WI38 (cell line): ENCODE data around the gene DAPK1.

Experiments used
- H3K4me3 ChIP-seq: 2 replicates; pipeline ENCODE4 v1.5.1; 2011; ENCODE audit warnings: low read depth, mild to moderate bottlenecking, control low read depth, low read length
- CTCF ChIP-seq: IDR thresholded peaks from 2 replicates; pipeline ENCODE4 v1.5.1; 2012; ENCODE audit warnings: low read depth, mild to moderate bottlenecking, control low read depth, low read length

DAPK1 gene

DNA sequence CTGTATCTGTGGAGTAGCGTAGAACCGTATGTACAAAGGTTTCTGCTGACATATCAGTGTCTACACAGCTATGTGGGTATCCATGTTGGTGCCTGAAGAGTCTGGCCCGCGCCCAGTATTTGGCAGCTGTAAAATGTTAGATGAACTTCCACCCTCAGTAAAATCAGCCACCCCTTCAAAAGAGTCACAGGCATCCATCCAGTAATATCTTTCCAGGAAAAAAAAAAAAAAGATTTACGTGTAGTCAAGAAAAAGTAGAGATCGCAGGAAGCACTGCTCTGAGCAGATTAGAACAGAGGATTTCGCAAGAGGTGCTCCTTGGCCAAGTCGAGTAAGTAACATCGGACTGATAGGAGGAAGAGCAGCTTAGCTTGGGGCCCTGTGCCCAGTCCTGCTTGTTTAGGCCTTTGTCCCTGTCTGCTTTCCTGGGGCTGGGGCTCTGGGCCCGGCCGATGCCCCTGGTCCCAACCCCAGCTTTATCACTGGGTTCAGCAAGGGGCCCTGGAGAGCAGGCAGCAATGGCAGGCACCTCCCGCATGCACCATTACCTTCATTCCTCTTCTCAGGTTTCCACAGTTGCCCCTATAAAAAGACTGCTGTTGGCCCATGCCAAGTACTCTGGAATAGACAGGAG lies 21.2 kb downstream of the DAPK1 start:
- no peak overlapping the region for H3K4me3 ChIP-seq
- no peak for TF ChIP-seq CTCF

DNA sequence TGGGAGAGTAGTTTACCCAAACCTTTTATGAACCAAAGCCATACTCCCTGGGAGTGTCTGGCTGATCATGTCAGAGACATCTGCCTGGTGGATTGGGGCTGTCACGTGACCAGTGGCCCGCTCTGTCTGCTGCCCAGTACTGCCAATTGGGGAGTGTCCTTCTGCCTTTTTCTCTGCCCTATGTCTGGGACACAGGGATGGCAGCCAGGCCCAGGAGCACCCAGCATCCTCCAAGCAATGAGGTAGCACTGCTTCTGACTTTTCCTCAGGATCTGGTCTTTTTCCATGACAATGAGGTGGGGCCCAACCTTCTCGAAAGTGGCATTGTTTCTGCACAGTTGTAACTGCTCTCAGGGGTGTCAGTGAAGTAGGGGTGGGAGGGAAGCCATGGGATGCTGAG lies 21.8 kb downstream of the DAPK1 start:
- no peak for TF ChIP-seq CTCF
- H3K4me3 ChIP-seq = no peak overlapping the region

DNA sequence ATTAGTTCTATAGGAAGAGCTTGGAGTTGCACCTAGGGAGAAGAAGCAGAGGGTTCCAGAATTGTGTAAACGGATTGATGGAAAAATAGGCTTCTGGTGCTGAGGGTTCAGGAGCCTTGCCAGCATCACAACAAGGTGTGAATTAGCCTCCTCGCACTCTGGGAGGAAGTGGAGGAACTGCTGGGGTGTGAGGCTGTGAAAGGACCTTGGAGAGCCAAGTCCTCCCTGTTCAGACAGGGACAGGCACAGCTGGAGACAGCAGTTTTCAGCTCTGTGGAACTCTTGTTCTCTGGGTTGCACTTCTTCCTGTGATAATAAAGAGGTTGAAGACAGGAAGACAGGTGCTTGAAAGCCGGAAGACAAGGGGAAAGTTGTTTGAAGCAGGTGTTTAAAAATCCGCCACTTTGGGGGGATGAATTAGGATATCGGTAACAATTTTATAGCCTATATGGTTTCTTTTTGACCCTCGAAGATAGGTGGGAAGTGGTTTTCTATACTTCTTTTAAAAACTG lies 22.6 kb downstream of the DAPK1 start:
- H3K4me3 ChIP-seq = no peak overlapping the region
- no peak for TF ChIP-seq CTCF

DNA sequence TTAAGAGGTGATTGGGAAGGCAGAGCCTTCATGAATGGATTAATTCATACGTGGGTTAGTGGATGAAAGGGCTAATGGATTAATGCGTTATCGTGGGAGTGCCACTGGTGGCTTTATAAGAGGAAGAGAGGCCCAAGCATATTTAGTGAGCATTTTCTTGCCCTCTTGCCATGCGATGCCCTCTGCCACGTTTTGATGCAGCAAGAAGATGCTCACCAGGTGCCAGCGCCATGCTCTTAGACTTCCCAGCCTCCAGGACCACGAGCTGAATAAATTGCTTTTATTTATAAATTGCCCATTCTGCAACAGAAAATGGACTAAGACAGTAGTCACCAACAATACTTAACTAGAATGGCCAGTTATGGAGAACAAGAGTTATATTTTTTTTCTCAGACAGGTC lies 24.2 kb downstream of the DAPK1 start:
- TF ChIP-seq CTCF = no peak

DNA sequence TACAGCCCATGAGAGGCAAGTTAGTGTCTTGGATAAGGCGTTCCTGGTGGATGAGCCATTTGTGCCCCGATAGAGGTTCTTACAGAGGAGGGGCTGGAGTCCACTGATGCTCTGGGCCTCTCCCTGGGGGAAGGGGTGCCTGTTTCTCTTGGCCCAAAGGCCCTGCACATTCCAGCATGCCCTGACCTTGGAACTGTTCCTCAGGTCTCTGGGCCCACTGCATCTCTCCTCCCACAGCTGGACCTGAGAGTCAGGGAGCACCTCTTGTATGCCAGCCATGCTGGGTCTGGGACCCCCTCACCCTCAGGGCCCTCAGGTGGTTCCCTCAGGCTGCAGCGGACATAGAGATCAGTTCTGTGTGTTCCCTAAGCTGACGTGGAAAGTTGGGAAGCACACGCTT lies 26.4 kb downstream of the DAPK1 start:
- no peak overlapping the region for H3K4me3 ChIP-seq
- no peak for TF ChIP-seq CTCF

More for the DNA sequence above, 24.2 kb downstream of the DAPK1 start:
- H3K4me3 ChIP-seq = no peak overlapping the region

- no peak for TF ChIP-seq CTCF
- no peak overlapping the region for H3K4me3 ChIP-seq
Observed at GRCh38 chr9:87525546-87526303, 28.1 kb downstream of the DAPK1 start.
